Neuronal stem cell (in vitro differentiated cells): Measurements from ENCODE around the gene CITED2.
A peak's percentile ranks its signal among the peaks of the same experiment; 100 is the strongest.

ENCODE experiments used
- DNase-seq: peaks from one replicate; pipeline ENCODE4 v3.0.0-alpha.2; 2013; ENCODE audit warnings: low spot score
- H2AFZ ChIP-seq: one replicate; pipeline ENCODE4 v1.6.1; 2013; ENCODE audit warnings: mild to moderate bottlenecking, low read length, inconsistent platforms
- H2AK5ac ChIP-seq: 2 replicates; pipeline ENCODE4 v1.6.1; 2013; ENCODE audit warnings: low read depth, mild to moderate bottlenecking, inconsistent platforms, low read length, moderate library complexity, mixed read lengths
- H2BK120ac ChIP-seq: 2 replicates; pipeline ENCODE4 v1.6.1; 2013; ENCODE audit warnings: low read depth, mild to moderate bottlenecking, inconsistent platforms, low read length, moderate library complexity, mixed read lengths
- H2BK12ac ChIP-seq: one replicate; pipeline ENCODE4 v1.6.1; 2013; ENCODE audit warnings: low read length, inconsistent platforms
- H2BK15ac ChIP-seq: 2 replicates; pipeline ENCODE4 v1.6.1; 2013; ENCODE audit warnings: mild to moderate bottlenecking, low read length, inconsistent platforms, mixed read lengths
- H2BK5ac ChIP-seq: one replicate; pipeline ENCODE4 v1.6.1; 2013; ENCODE audit warnings: inconsistent platforms, mild to moderate bottlenecking, low read length, moderate library complexity
- H3K14ac ChIP-seq: one replicate; pipeline ENCODE4 v1.6.1; 2013; ENCODE audit warnings: low read length, inconsistent platforms
- H3K18ac ChIP-seq: 2 replicates; pipeline ENCODE4 v1.6.1; 2013; ENCODE audit warnings: low read length, inconsistent platforms
- H3K23ac ChIP-seq: 2 replicates; pipeline ENCODE4 v1.6.1; 2013; ENCODE audit warnings: low read depth, mild to moderate bottlenecking, mixed read lengths, low read length, inconsistent platforms; ENCODE audit not compliant: poor library complexity
- H3K27ac ChIP-seq: replicated peaks from 3 replicates; pipeline ENCODE4 v1.5.1; 2013; ENCODE audit warnings: low read length, inconsistent platforms
- H3K27me3 ChIP-seq, 3 experiments: 2 replicates each; pipeline ENCODE4 v1.6.1; 2013; ENCODE audit warnings: low read length in 3 of 3, mild to moderate bottlenecking in 2 of 3, inconsistent platforms in 1 of 3, low read depth in 1 of 3, mixed read lengths in 1 of 3, moderate library complexity in 1 of 3; ENCODE audit not compliant: control insufficient read depth in 3 of 3, insufficient read depth in 3 of 3
- H3K36me3 ChIP-seq, 2 donors: replicated peaks in 1 of 2; 2 replicates each; pipeline ENCODE4 v1.6.1; 2013; ENCODE audit warnings: low read length in 2 of 2; ENCODE audit not compliant: control insufficient read depth in 2 of 2, insufficient read depth in 2 of 2
- H3K4ac ChIP-seq: 2 replicates; pipeline ENCODE4 v1.6.1; 2013; ENCODE audit warnings: inconsistent platforms, mild to moderate bottlenecking, low read length, moderate library complexity
- H3K4me1 ChIP-seq, 2 donors: 1 replicate in 1 of 2; 2 replicates in 1 of 2; pipeline ENCODE4 v1.6.1; 2013; ENCODE audit warnings: low read length in 2 of 2, low read depth in 1 of 2; ENCODE audit not compliant: control insufficient read depth in 2 of 2, insufficient read depth in 1 of 2
- H3K4me2 ChIP-seq: one replicate; pipeline ENCODE4 v1.6.1; 2013; ENCODE audit warnings: mild to moderate bottlenecking, low read length, inconsistent platforms; ENCODE audit not compliant: insufficient read depth, poor library complexity, severe bottlenecking
- H3K4me3 ChIP-seq, 2 donors: 2 replicates each; pipeline ENCODE4 v1.5.1; 2013; ENCODE audit warnings: low read length in 2 of 2, mild to moderate bottlenecking in 2 of 2, inconsistent platforms in 1 of 2, moderate library complexity in 1 of 2
- H3K79me1 ChIP-seq: one replicate; pipeline ENCODE4 v1.6.1; 2013; ENCODE audit warnings: low read depth, mild to moderate bottlenecking, inconsistent platforms, low read length, moderate library complexity
- H3K9ac ChIP-seq: one replicate; pipeline ENCODE4 v1.6.1; 2013; ENCODE audit warnings: mild to moderate bottlenecking, low read depth, low read length, inconsistent platforms; ENCODE audit not compliant: poor library complexity
- H3K9me3 ChIP-seq, 2 donors: replicated peaks in 1 of 2; 2 replicates each; pipeline versions ENCODE3 to v1.6.1; 2013; ENCODE audit warnings: low read length in 2 of 2, mild to moderate bottlenecking in 2 of 2, inconsistent platforms in 1 of 2, low read depth in 1 of 2, mixed read lengths in 1 of 2, moderate library complexity in 1 of 2; ENCODE audit not compliant: control insufficient read depth in 2 of 2, insufficient read depth in 1 of 2
- H4K8ac ChIP-seq: one replicate; pipeline ENCODE4 v1.6.1; 2013; ENCODE audit warnings: low read depth, mild to moderate bottlenecking, inconsistent platforms, low read length, moderate library complexity
- H4K91ac ChIP-seq: one replicate; pipeline ENCODE4 v1.6.1; 2013; ENCODE audit warnings: low read length, low read depth, mild to moderate bottlenecking, inconsistent platforms; ENCODE audit not compliant: poor library complexity
- WGBS, 2 donors: extraction: QIAGEN DNeasy Blood & Tissue Kit; methylation state at CpG; one replicate each; pipeline ENCODE4 v1.1.7; 2013; ENCODE audit warnings: missing lambda C conversion rate in 2 of 2, mixed read lengths in 1 of 2; ENCODE audit not compliant: insufficient read length in 2 of 2, insufficient replicate concordance in 1 of 2; ENCODE audit errors: extremely low coverage in 2 of 2; 5-methylcytosine and 5-hydroxymethylcytosine counted together

The CITED2 gene

DNA sequence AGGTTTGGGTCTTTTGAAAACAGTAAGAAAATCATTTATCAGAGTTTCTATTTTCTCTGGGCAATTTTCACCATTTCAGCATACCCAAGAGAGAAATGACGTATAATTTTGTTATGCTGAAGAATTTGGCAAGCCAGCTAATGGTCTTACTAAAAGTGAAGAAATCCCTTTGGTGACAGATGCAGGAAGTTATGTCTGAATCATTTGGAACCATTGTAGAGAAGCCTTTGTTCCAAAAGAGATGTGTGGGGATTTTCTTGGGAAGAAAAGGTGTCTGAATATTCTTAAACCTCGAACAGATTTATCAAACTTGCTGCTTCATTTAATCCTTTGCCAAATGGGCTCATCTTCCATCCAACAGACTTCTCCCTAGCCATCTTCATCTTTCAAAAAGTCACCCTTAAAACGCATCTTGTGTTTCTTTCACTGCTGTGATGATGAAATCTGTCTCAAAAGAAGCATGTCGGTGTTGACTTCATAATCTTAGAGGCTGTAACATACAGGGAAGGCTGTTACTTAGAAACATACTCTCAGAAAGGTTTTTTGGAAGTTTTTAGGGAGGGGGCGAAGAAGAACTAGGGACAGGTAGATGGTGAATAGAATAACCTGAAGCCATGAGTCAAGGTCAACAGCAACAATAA, 39.5 kb downstream of the CITED2 start:
- no CpG with 5 or more reads among the region's 5 CpGs for WGBS, 2 donors
- Histone ChIP-seq H3K27me3 (no peaks in the 10 kb centered on the region), H3K4me2 (no peak overlapping the region), H4K91ac (no peak overlapping the region), H4K8ac (no peak overlapping the region), H3K79me1 (no peaks in the 10 kb centered on the region), H3K23ac (no peak overlapping the region), H3K4ac (no peak overlapping the region), H3K9ac (no peak overlapping the region), H2AFZ (no peak overlapping the region), H3K27ac (no peak overlapping the region), H3K18ac (no peak overlapping the region), H3K4me1 (no peaks in the 10 kb centered on the region), H3K4me3 (no peak overlapping the region), H2AK5ac (no peak overlapping the region), H2BK12ac (no peak overlapping the region), H3K14ac (no peak overlapping the region), H2BK5ac (no peak overlapping the region), H2BK120ac (no peak overlapping the region), H3K9me3 (no peaks in the 10 kb centered on the region), H3K36me3 (no peaks in the 10 kb centered on the region), H2BK15ac (no peak overlapping the region)
- no peak for DNase-seq

DNA sequence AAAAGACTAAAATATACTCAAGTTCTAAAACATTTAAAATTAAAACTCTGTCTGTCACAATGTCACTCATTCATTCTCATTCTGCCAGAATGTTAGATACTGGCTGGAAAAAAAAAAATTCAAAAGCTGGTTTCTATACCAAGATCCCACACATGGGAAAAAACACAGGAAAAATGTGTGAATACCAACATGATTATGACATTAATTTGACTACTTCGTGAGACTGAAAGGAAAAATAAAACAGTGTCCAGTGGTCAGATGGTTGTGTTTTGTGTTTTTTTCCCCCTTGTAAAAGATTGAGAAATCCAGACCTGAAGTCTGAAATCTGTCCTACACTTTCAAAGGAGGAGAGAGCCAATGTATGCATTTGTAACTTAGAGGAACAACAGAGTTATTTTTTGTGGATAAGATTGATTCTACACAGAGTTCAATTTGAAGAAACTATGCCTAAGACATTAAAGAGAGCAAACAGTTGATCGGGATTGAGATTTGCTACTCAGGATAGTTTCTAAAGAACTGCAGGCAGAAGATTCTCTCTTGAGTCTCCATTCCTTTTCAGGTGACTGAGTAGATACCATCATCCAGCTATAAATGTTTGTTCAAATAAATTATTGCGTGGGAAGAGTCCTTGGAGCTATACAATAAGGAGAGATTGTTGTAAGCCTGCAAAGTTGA, 43.5 kb downstream of the CITED2 start:
- no peak for DNase-seq
- Histone ChIP-seq H3K9ac (no peak overlapping the region), H4K8ac (no peak overlapping the region), H3K36me3 (no peaks in the 10 kb centered on the region), H3K27ac (no peak overlapping the region), H2BK5ac (no peak overlapping the region), H3K9me3 (no peaks in the 10 kb centered on the region), H3K23ac (no peak overlapping the region), H2BK120ac (no peak overlapping the region), H3K79me1 (no peaks in the 10 kb centered on the region), H2BK12ac (no peak overlapping the region), H3K4me2 (no peak overlapping the region), H3K4ac (no peak overlapping the region), H2BK15ac (no peak overlapping the region), H3K4me3 (no peak overlapping the region), H2AFZ (peak overlapping the region; percentile 4), H3K18ac (no peak overlapping the region), H4K91ac (no peak overlapping the region), H3K4me1 (no peaks in the 10 kb centered on the region), H3K27me3 (no peaks in the 10 kb centered on the region), H2AK5ac (no peak overlapping the region), H3K14ac (no peak overlapping the region)
- WGBS, 2 donors: no CpG with 5 or more reads among the region's 3 CpGs

DNA sequence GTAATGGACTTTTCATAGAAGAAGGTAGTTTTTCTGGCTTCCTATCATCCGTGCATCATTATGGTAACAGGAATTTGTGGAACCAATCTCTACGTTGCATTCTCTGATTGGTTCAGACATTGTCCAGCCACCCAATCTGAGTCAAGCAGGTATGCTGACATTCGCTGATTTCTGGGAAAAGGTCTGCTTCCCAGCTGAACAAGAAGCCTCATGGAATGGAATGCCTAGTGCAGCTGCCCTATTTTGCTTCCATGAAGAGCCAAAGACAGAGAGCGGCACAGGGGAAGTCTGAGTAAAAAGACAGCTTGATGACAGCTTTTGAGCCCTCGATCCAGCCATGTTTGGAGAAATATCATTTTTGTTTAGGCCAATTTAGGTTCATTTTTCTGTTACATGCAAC, 44.1 kb downstream of the CITED2 start:
- H3K9me3 ChIP-seq: no peaks in the 10 kb centered on the region
- no peaks in the 10 kb centered on the region for H3K4me1 ChIP-seq
- H3K27ac ChIP-seq: no peak overlapping the region
- H3K4me3 ChIP-seq: no peak overlapping the region
- H3K79me1 ChIP-seq: no peaks in the 10 kb centered on the region
- H4K91ac ChIP-seq: no peak overlapping the region
- H4K8ac ChIP-seq: no peak overlapping the region
- H2BK120ac ChIP-seq: no peak overlapping the region
- H2BK12ac ChIP-seq: no peak overlapping the region
- H3K18ac ChIP-seq: no peak overlapping the region
- WGBS, 2 donors: no CpG with 5 or more reads among the region's 5 CpGs
- no peak overlapping the region for H2BK5ac ChIP-seq
- no peaks in the 10 kb centered on the region for H3K36me3 ChIP-seq
- DNase-seq: no peak
- no peak overlapping the region for H2BK15ac ChIP-seq
- H3K23ac ChIP-seq: no peak overlapping the region
- no peak overlapping the region for H2AFZ ChIP-seq
- H3K14ac ChIP-seq: no peak overlapping the region
- H3K4me2 ChIP-seq: no peak overlapping the region
- H3K9ac ChIP-seq: no peak overlapping the region
- no peak overlapping the region for H3K4ac ChIP-seq
- no peak overlapping the region for H2AK5ac ChIP-seq
- H3K27me3 ChIP-seq: no peaks in the 10 kb centered on the region

DNA sequence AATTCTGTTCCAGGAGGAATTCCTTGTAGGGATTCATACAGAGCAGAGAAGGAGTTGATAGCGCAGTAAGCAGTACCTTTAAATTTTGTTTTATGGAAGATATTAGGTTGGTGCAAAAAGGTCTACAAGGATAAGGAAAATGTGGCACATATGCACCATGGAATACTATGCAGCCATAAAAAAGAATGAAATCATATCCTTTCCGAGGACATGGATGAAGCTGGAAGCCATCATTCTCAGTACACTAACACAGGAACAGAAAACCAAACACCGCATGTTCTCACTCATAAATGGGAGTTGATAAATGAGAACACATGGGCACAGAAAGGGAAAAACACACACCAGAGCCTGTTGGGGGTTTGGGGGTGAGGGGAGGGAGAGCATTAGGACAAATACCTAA, 45.2 kb downstream of the CITED2 start:
- WGBS, 2 donors: no CpG with 5 or more reads among the region's 3 CpGs
- H2BK5ac ChIP-seq: no peak overlapping the region
- no peak for DNase-seq
- no peak overlapping the region for H4K91ac ChIP-seq
- H3K9me3 ChIP-seq: no peaks in the 10 kb centered on the region
- no peak overlapping the region for H2BK15ac ChIP-seq
- no peak overlapping the region for H3K23ac ChIP-seq
- H3K9ac ChIP-seq: no peak overlapping the region
- H2AFZ ChIP-seq: no peak overlapping the region
- H3K79me1 ChIP-seq: no peaks in the 10 kb centered on the region
- no peaks in the 10 kb centered on the region for H3K27me3 ChIP-seq
- no peak overlapping the region for H3K4me2 ChIP-seq
- no peaks in the 10 kb centered on the region for H3K4me1 ChIP-seq
- no peak overlapping the region for H2BK12ac ChIP-seq
- H3K18ac ChIP-seq: no peak overlapping the region
- H3K27ac ChIP-seq: no peak overlapping the region
- H3K4me3 ChIP-seq: no peak overlapping the region
- H3K36me3 ChIP-seq: no peaks in the 10 kb centered on the region
- no peak overlapping the region for H2BK120ac ChIP-seq
- no peak overlapping the region for H2AK5ac ChIP-seq
- no peak overlapping the region for H3K4ac ChIP-seq
- H3K14ac ChIP-seq: no peak overlapping the region
- H4K8ac ChIP-seq: no peak overlapping the region
